NCI-H345 treated with DMSO at 0.1 percent for 48 hours (cell line): ENCODE results near the gene CENPT.

Experiments
- DNase-seq: peaks from one replicate; lab custom pipeline; 2025; ENCODE audit not compliant: unreplicated experiment; lab: John Stamatoyannopoulos, UW

The CENPT gene, protein sequence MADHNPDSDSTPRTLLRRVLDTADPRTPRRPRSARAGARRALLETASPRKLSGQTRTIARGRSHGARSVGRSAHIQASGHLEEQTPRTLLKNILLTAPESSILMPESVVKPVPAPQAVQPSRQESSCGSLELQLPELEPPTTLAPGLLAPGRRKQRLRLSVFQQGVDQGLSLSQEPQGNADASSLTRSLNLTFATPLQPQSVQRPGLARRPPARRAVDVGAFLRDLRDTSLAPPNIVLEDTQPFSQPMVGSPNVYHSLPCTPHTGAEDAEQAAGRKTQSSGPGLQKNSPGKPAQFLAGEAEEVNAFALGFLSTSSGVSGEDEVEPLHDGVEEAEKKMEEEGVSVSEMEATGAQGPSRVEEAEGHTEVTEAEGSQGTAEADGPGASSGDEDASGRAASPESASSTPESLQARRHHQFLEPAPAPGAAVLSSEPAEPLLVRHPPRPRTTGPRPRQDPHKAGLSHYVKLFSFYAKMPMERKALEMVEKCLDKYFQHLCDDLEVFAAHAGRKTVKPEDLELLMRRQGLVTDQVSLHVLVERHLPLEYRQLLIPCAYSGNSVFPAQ

GRCh38 chr16:67847064-67847861 is at the start of gene CENPT:
CENPT (minus strand) TSS chr16:67847693; CDS start chr16:67833859, 13,834 bp downstream.
- DNase-seq, result no peak

- DNase-seq, result no peak
Observed at GRCh38 chr16:67897231-67897630, 49.7 kb upstream of the CENPT start.

DNA sequence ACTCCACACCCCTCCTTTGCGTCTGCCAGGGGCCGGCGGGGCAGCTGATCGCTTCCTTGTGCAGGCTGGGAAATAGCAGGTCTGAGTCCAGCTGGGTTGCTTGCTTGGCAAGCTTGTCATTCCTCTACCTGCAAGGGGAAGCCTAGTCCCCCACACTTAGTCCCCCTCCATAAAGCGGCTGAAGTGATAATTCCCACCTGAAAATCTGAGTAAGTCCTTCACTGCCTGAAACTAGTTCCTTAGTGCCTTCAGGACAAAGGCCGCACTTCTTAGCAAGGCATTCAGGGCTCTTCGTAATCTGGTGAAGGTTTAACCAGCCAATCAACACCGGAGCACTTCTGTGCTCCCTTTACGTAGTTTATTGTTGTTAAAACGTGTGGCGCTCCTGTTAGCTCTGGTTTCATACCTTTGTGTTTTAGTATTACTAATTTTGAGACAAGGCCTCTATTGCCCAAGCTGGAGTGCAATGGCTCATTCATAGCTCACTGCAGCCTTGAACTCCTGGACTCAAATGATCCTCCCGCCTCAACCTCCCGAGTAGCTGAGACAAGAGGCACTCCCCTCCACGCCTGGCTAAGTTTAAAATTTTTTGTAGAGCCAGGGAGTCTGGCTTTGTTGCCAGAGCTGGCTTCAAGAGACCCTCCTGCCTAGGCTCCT is 46.4 kb upstream of the CENPT start:
- DNase-seq, result no peak

DNA sequence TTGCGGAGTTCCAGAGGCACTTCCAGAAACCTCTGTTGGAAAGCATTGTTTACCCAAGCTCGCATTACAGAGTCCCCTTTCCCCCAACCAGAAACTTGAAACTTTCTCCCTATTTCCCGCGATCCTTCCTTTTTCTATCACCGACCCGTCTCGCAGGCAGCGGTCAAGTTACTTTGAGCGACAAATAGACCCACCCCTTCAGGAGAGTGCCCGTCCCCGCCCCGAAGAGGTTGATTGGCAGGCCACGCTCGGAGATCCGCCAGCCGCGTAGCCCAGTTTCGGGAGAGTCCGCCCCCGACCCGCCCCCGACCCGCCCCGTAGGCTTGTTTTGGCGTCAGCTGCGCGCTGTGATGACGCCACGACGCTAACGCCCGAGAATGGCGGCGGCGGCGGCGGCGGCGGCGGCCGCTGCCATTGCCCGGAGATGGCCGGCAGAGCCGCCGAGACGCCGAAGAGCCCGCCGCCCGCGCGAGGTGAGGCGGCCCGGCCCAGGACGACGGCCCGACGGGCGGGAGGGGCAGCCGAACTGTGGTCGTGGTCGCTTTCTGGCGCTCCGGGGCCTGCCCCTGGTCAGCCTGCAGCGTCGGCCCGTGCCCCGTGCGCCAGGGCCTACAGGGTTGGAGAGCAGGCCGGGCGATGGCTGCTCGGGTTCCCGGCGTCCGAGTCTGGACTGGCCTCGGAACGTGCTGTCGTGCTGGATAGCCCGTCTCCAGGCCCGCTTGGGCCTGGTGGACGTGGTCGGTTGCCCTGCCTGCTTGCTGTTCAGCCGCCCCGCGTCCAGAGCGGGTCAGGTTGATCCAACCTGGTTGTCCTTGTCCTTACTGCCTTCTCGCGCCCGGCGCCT is 45.6 kb upstream of the CENPT start, which contains the start of gene PSKH1:
Gene PSKH1, plus strand, starts transcription at position 356 of the 844 bp plus-strand sequence. CDS start 15,496 bp downstream, outside the sequence.
- peak; percentile 71 for DNase-seq

- no peak for DNase-seq
Observed at GRCh38 chr16:67892375-67892774, 44.9 kb upstream of the CENPT start.

GRCh38 chr16:67888331-67888730 is 40.8 kb upstream of the CENPT start:
- DNase-seq, result no peak

DNA sequence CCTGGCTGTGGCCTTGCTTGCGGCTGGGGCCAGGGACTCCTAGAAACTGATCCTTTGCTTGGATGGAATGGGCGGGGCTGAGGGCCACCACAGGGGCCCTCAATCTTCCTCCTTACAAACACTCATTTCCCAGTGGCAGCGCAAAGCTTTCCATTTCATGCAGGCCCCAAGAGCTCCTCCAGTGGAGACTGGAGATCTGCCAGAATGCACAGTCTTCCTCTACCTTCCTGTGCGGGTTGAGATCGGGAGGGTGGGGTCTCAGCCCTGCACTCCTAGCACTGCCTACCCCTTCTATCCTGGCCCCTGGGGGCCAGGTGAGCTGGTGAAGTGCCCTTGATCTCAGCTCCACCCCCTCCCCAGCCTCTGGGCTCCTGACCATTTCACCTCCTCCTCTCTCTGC is 38.9 kb upstream of the CENPT start:
- DNase-seq, result no peak

GRCh38 chr16:67885976-67886375 is 38.5 kb upstream of the CENPT start:
- DNase-seq, result no peak

GRCh38 chr16:67885545-67885944 is 38.1 kb upstream of the CENPT start:
- no peak for DNase-seq

DNA sequence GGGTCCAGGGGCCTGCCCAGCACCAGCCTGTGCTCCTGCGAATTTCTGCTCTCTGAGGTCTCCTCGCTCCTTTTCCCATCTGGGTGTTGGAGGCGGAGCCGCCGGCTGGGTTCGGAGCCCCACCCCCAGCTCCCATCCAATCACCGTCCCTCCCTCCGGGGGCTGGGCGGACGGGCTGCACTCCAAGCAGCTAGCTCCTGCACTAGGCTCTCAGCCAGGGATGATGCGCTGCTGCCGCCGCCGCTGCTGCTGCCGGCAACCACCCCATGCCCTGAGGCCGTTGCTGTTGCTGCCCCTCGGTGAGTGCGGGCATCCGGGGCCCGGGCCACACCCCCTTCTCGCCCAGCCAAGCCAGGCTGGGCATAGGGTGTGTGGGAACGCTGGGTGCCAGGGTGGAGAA is 37.2 kb upstream of the CENPT start, which contains the start of gene NRN1L:
Gene NRN1L, plus strand, starts transcription at position 202 of the 400 bp plus-strand sequence. Its CDS starts 19 bp downstream, at position 221.
- no peak for DNase-seq

DNA sequence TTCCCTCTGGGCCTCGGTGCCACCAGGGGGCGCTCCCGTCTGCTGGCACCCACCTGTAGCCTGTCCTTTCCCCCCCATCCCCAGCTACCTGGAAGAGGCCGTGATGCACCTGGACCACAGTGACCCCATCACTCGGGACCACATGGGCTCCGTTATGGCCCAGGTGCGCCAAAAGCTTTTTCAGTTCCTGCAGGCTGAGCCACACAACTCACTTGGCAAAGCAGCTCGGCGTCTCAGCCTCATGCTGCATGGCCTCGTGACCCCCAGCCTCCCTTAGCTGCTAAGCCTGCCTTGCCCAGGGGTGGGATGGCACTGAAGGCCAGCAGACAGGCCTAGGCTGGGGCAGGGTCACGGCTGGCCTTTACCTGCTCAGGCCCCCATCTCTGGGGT is 36.4 kb upstream of the CENPT start:
- no peak for DNase-seq

DNA sequence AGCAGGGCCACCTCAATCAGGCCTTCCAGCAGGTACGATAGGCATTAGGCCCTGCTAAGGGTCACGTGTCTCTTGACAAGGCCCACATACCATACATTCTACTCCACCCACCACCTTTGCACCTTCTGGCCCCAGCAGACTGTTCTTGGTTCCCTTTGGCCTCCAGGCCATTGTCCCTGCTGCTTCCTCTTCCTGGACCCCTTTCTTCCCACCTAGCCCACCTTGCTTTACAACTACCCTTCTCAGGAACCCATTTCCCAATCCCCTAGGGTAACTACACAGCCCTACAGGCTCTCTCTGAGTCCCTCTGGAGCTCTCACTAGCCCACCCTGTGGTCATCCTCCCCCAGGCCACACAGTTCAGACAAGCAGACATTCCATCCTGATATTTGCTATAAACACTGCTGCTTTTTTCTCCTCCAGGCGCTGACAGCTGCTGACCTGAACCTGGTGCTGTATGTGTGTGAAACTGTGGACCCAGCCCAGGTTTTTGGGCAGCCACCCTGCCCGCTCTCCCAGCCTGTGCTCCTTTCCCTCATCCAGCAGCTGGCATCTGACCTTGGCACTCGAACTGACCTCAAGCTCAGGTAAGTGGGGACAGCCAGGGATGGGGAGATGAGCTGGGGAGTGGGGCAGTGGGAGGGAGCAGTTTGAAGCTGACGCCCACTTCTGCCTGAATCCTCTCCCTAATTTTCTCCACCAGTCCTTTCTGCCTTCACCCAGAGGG is 35.8 kb upstream of the CENPT start:
- DNase-seq, result no peak

DNA sequence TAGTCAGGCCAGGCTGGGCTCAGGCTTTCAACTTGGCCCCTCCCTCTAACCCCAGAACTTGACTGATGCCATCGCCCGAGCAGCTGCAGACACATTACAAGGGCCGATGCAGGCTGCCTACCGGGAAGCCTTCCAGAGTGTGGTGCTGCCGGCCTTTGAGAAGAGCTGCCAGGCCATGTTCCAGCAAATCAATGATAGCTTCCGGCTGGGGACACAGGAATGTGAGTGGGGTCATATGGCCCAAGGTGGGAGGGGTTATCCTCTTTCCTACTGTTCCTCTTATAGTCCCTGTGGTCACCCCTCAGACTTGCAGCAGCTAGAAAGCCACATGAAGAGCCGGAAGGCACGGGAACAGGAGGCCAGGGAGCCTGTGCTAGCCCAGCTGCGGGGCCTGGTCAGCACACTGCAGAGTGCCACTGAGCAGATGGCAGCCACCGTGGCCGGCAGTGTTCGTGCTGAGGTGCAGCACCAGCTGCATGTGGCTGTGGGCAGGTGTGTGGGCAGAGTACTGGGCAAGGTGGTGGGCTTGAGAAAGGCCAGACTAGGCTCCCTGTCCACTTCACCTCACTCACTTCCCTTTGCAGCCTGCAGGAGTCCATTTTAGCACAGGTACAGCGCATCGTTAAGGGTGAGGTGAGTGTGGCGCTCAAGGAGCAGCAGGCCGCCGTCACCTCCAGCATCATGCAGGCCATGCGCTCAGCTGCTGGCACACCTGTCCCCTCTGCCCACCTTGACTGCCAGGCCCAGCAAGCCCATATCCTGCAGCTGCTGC is 35.1 kb upstream of the CENPT start:
- no peak for DNase-seq

GRCh38 chr16:67881621-67882161 is 34.2 kb upstream of the CENPT start:
- no peak for DNase-seq

GRCh38 chr16:67880584-67880983 is 33.1 kb upstream of the CENPT start:
- no peak for DNase-seq

GRCh38 chr16:67879936-67880335 is 32.4 kb upstream of the CENPT start:
- DNase-seq, result no peak

DNA sequence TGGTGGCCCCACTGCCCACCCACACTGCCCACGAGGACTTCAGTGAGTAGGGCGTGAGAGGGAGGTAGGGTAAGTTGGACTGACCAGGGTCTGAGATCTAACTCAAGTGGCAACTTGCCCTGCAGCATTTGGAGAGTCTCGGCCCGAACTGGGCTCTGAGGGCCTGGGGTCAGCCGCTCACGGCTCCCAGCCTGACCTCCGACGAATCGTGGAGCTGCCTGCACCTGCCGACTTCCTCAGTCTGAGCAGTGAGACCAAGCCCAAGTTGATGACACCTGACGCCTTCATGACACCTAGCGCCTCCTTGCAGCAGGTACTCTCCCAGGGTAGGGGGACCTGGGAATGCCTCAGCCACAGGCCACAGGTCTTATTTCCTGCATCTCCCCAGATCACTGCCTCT is 32.0 kb upstream of the CENPT start:
- DNase-seq, result no peak

- DNase-seq, result no peak
Observed at GRCh38 chr16:67878846-67879245, 31.4 kb upstream of the CENPT start.

GRCh38 chr16:67878232-67878631 is 30.7 kb upstream of the CENPT start:
- no peak for DNase-seq
